Measurements from ENCODE around the gene FHIT. TPM values are rescaled to one million over a fixed set of nuclear protein-coding genes. Genes with fewer than 3 reads are reported as not detected.

Gene FHIT
- total and polyA plus RNA-seq, 2 of the 4 experiments (the other 2 are of a cell fraction) = 0.07 TPM; not detected in 1

DNA sequence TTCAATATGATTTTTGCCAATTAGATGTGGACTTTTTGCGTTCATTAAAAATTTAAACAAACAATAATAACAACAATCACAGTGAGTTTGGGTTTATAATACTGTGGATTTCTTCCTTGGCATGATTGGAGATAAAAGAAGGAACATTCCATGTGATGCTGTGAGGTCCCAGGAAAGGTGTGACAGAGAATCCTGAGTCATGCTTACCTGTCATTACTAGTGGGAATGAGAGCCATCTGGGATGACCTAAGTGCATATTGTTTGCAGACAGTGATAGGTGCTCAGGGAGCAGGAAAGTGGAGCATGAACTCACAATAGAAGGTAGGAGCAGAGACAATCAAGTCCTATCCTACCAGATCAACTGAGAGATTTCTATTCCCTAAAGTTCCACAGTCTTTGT is 1434.9 kb downstream of the FHIT start:
- in situ Hi-C loops (cut with MboI; ENCODE audit: low sequenced_read_pairs) (loop anchor here (25.0 kb wide), 2 partner anchors 829 to 1179 kb away; no protein-coding TSS in a partner anchor), intact Hi-C loops (cut with micrococcal nuclease) (no loop called here), dilution Hi-C loops (cut with HindIII; ENCODE audit: low sequenced_read_pairs, unreplicated experiment) (no loop called here)
- ChIA-PET POLR2A (ENCODE audit: unreplicated experiment) (no interaction called here), CTCF (no interaction called here)
- Histone ChIP-seq H2AFZ (replicated peaks; ENCODE audit: low read length, poor library complexity) (no peak overlapping the region), H4K20me1 (ENCODE audit: insufficient read depth, low read length) (no peaks in the 10 kb centered on the region), H3K27me3 (ENCODE audit: control insufficient read depth, insufficient read depth, low read length) (no peaks in the 10 kb centered on the region), H3K4me2 (ENCODE audit: low read depth, low read length) (no peak overlapping the region), H3K4me1 (ENCODE audit: control insufficient read depth, insufficient read depth, low read length) (peaks cover 16% of the 10 kb centered on the region), H3K4ac (ENCODE audit: low read depth, low read length) (peak overlapping the region; percentile 73), H3K79me1 (ENCODE audit: low read depth in 1 of 2, low read length in 2 of 2) (no peaks in the 10 kb centered on the region), H3K9ac (ENCODE audit: low read depth, low read length) (no peak overlapping the region), H3K4me3 (ENCODE audit: insufficient read depth, low read depth, low read length) (no peak overlapping the region), H3K14ac (replicated peaks; ENCODE audit: low read depth, low read length) (peak overlapping the region; percentile 82; the same call in 1 of the 2 replicates), H2AK9ac (replicated peaks; ENCODE audit: low read depth, low read length, poor library complexity) (no peak overlapping the region), H2BK120ac (ENCODE audit: low read depth, low read length) (peak overlapping the region; percentile 69), H3K9me3 (ENCODE audit: control insufficient read depth, insufficient read depth, low read length) (peaks cover 4% of the 10 kb centered on the region), H3K36me3 (ENCODE audit: control insufficient read depth, insufficient read depth, low read length) (no peaks in the 10 kb centered on the region), H4K5ac (ENCODE audit: low read depth, low read length) (peak overlapping the region; percentile 74; the same call in 1 of the 2 replicates), H2BK20ac (ENCODE audit: low read depth, low read length) (peak overlapping the region; percentile 91), H3K27ac (ENCODE audit: insufficient read depth, low read length) (no peak overlapping the region), H3K23ac (ENCODE audit: low read depth, low read length) (peak overlapping the region; percentile 38; the same call in 1 of the 2 replicates), H4K8ac (ENCODE audit: low read depth in 2 of 2, low read length in 2 of 2) (peak overlapping the region in 1 of 2 experiments; percentile 59; a peak in 2 of 4 replicates), H2BK15ac (ENCODE audit: low read depth, low read length) (peak overlapping the region; percentile 92), H3K18ac (ENCODE audit: low read depth, low read length) (peak overlapping the region; percentile 45; the same call in 1 of the 2 replicates), H3K56ac (ENCODE audit: extremely low read depth, insufficient read depth, low read length) (no peak overlapping the region), H2AK5ac (ENCODE audit: low read depth, low read length) (peak overlapping the region; percentile 73), H2BK5ac (ENCODE audit: low read depth, low read length, poor library complexity, severe bottlenecking) (no peak overlapping the region), H3K9me1 (ENCODE audit: insufficient read depth, low read length) (peaks cover 6% of the 10 kb centered on the region), H4K91ac (ENCODE audit: insufficient read depth, low read depth, low read length) (peak overlapping the region; percentile 47)
- TF ChIP-seq, protein P1, sequence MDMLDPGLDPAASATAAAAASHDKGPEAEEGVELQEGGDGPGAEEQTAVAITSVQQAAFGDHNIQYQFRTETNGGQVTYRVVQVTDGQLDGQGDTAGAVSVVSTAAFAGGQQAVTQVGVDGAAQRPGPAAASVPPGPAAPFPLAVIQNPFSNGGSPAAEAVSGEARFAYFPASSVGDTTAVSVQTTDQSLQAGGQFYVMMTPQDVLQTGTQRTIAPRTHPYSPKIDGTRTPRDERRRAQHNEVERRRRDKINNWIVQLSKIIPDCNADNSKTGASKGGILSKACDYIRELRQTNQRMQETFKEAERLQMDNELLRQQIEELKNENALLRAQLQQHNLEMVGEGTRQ (IDR thresholded peaks at IDR 0.05; ENCODE audit: low read depth, low read length) = no peak
- TF ChIP-seq, protein P2, sequence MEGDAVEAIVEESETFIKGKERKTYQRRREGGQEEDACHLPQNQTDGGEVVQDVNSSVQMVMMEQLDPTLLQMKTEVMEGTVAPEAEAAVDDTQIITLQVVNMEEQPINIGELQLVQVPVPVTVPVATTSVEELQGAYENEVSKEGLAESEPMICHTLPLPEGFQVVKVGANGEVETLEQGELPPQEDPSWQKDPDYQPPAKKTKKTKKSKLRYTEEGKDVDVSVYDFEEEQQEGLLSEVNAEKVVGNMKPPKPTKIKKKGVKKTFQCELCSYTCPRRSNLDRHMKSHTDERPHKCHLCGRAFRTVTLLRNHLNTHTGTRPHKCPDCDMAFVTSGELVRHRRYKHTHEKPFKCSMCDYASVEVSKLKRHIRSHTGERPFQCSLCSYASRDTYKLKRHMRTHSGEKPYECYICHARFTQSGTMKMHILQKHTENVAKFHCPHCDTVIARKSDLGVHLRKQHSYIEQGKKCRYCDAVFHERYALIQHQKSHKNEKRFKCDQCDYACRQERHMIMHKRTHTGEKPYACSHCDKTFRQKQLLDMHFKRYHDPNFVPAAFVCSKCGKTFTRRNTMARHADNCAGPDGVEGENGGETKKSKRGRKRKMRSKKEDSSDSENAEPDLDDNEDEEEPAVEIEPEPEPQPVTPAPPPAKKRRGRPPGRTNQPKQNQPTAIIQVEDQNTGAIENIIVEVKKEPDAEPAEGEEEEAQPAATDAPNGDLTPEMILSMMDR (conservative IDR thresholded peaks at IDR 0.05; ENCODE audit: low read depth, low read length) = no peak
- no peak for TF ChIP-seq FOS (IDR thresholded peaks at IDR 0.05; ENCODE audit: low read depth, low read length)
- ATAC-seq (ENCODE audit: low read depth) (no peak), DNase-seq (no peak)
- WGBS, 2 experiments (ENCODE audit: extremely low coverage in 2 of 2, insufficient read length in 1 of 2) = no CpG with 5 or more reads among the region's 1 CpG
- no TSS peak for BruUV-seq (replicated peaks)
